Right lobe of liver (tissue), 4 donors: Measurements from ENCODE around the gene AURKA.

ENCODE experiments used
- CTCF ChIP-seq, 4 donors: fragments of 200-600 bp in 3 of 4; fragments of 450-650 bp in 1 of 4; IDR thresholded peaks; one replicate each; pipeline versions ENCODE4 v1.5.1 to v1.8.0; 2016 to 2022; ENCODE audit warnings: antibody characterized with exemption in 4 of 4, mild to moderate bottlenecking in 2 of 4
- POLR2A ChIP-seq: fragments of 450-650 bp; IDR thresholded peaks from one replicate; pipeline ENCODE4 v1.6.1; 2017; ENCODE audit warnings: antibody characterized with exemption, mild to moderate bottlenecking
- donor health status: DM: no; HTN: no; CAD: no.
- donor health status: DM: no; HTN: no; CAD: no.
- donor health status: DM: no; HTN: yes; CAD: no.

GRCh38 chr20:56427797-56428196 lies 35.8 kb upstream of the AURKA start:
- TF ChIP-seq POLR2A (no peak), CTCF (IDR thresholded peaks at IDR 0.05) (no peak)
